Duodenal mucosa (tissue), 2 donors: ENCODE data around the gene RNH1.
A peak's percentile ranks its signal among the peaks of the same experiment; 100 is the strongest.

Experiments
- H3K27ac ChIP-seq: one replicate; pipeline ENCODE4 v1.7.0; 2013; ENCODE audit warnings: low read depth, low read length
- H3K27me3 ChIP-seq, 2 donors: one replicate each; pipeline ENCODE4 v1.7.0; 2013; ENCODE audit warnings: low read length in 2 of 2, control low read depth in 1 of 2; ENCODE audit not compliant: insufficient read depth in 2 of 2, control insufficient read depth in 1 of 2
- H3K36me3 ChIP-seq, 2 donors: one replicate each; pipeline ENCODE4 v1.7.0; 2013; ENCODE audit warnings: low read length in 2 of 2, control low read depth in 1 of 2; ENCODE audit not compliant: insufficient read depth in 2 of 2, control insufficient read depth in 1 of 2
- H3K4me1 ChIP-seq, 2 donors: one replicate each; pipeline ENCODE4 v1.7.0; 2013; ENCODE audit warnings: low read length in 2 of 2, control low read depth in 1 of 2; ENCODE audit not compliant: insufficient read depth in 2 of 2, control insufficient read depth in 1 of 2
- H3K4me3 ChIP-seq, 2 donors: one replicate each; pipeline ENCODE4 v1.7.0; 2013; ENCODE audit warnings: low read length in 2 of 2, low read depth in 1 of 2
- H3K9ac ChIP-seq, 2 donors: one replicate each; pipeline ENCODE4 v1.7.0; 2013; ENCODE audit warnings: low read length in 2 of 2, low read depth in 1 of 2
- H3K9me3 ChIP-seq, 2 donors: one replicate each; pipeline ENCODE4 v1.7.0; 2013; ENCODE audit warnings: low read length in 2 of 2, control low read depth in 1 of 2; ENCODE audit not compliant: control insufficient read depth in 1 of 2

Gene RNH1

DNA sequence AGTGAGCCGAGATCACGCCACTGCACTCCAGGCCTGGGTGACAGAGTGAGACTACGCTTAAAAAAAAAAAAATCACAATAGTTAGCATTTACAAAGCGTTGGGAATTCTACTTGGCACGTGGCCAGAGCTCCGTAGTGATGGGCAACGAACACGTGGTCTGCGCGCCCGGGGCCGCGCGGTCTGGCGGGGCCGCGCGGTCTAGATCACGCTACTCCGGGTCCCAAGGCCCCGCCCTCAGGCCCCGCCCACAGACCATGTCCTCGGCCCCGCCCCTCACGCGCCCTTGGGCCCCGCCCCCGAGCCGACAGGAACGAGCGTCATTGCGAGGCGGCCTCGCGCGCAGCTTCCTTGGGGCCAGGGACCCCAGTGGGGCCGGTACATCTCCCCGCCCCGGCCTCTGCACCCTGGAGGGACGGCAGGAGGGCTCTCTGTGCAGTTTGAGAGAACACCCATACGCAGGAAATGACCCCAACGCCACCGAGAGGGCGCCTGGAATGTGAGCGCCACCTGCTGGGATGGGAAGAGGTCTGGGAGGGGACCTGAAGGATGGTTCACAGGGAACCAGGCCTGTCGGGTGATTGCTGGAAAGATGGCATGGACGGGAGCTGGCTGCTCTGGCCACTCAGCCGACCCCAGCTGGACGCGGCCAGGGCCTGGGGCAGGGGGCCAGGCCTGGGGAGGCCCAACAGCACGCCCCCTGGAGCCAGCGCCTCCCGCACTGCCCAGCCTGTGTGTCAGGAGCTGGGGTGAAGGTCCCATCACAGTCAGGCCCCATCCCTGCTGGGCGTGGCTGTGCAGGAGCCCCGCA is 58.9 kb downstream of the RNH1 start:
- no peaks in the 10 kb centered on the region for H3K27me3 ChIP-seq
- H3K4me1 ChIP-seq, result peaks cover 35 to 55% of the 10 kb centered on the region in 2 donors
- H3K9me3 ChIP-seq, result no peaks in the 10 kb centered on the region
- peaks cover 0 to 3% of the 10 kb centered on the region in 2 donors for H3K36me3 ChIP-seq
- H3K4me3 ChIP-seq, result peak overlapping the region; percentile 72 to 89
- H3K9ac ChIP-seq, result peak overlapping the region; percentile 73 to 81
- H3K27ac ChIP-seq, result peak overlapping the region; percentile 98

DNA sequence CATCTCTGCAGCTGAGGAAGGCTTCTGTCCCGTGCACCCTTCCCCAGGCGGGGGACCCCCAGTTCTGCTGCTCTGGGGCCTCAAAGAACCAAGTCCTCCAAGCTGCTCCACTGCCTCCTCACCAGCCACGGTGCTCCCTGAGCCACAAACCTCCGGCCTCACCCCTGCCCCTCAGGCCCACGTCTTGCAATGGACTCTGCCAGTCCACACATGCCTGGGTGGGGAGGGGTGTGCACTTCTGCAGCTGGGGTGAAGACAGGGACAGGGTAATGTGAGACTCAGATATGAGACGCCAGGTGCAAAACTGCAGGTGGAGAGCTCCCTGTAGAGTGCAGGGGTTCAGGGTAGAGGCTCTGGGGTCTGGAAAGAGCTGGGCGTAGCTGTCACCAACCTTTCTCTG is 60.2 kb downstream of the RNH1 start:
- Histone ChIP-seq H3K4me1 (peaks cover 38 to 57% of the 10 kb centered on the region in 2 donors), H3K4me3 (no peak overlapping the region), H3K27ac (peak overlapping the region; percentile 71), H3K27me3 (no peaks in the 10 kb centered on the region), H3K9ac (peak overlapping the region; percentile 59 to 68), H3K9me3 (no peaks in the 10 kb centered on the region), H3K36me3 (no peaks in the 10 kb centered on the region)

DNA sequence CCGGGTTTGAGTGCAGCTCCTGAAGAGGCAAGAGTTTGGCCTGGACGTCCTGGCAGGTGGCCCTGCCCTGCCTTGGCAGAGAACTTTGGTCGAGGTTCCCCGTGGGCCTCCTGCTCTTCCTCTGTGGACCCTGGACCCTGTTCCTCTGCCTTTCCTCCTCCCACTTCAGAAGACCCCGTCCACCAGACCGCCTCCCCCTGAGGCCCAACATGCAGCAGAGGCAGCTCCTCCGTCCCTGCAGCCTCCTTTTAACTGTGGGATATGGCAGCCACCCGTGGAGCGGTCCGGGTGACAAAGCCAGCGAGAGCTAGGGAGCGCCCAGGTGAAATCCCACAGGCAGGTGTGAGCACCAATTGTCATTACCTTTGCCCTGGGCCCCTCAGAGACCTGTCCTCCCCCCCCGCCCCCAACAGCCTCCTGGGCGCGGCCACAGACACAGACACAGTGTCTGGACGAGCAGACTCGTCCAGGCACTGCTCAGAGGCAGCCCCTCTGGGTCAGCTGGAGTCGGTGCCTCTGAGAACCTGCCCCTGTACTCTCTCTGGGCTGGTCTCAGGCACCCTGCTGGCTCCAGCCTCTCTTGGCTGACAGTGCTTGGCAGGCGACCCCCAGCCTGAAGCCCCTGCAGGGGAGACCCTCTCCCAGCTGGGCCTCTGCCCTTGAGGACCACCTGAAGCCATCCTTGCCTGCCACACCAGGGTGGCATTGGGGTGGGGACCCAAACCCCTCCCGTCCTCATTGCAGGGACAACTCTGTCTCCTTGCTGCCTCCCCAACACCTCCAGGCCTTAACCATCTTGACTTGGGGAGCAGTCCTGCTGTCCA is 61.1 kb downstream of the RNH1 start:
- peak overlapping the region; percentile 59 to 68 for H3K9ac ChIP-seq
- no peaks in the 10 kb centered on the region for H3K36me3 ChIP-seq
- no peaks in the 10 kb centered on the region for H3K27me3 ChIP-seq
- peak overlapping the region; percentile 71 for H3K27ac ChIP-seq
- H3K9me3 ChIP-seq, result no peaks in the 10 kb centered on the region
- peaks cover 33 to 52% of the 10 kb centered on the region in 2 donors for H3K4me1 ChIP-seq
- H3K4me3 ChIP-seq, result peak overlapping the region; percentile 37 to 55
